ENCODE results near the gene FAM241A. TPM values are rescaled to one million over a fixed set of nuclear protein-coding genes. Genes with fewer than 3 reads are reported as not detected.
A peak's percentile ranks its signal among the peaks of the same experiment; 100 is the strongest.
"Not testable (repeated sequence)": the region's sequence is repeated elsewhere in the genome, so short reads cannot be mapped to it uniquely, and the experiment has no call there.

Gene FAM241A
- polyA plus RNA-seq, 4 donors: 1.4 to 2.8 (median 1.9) TPM

DNA sequence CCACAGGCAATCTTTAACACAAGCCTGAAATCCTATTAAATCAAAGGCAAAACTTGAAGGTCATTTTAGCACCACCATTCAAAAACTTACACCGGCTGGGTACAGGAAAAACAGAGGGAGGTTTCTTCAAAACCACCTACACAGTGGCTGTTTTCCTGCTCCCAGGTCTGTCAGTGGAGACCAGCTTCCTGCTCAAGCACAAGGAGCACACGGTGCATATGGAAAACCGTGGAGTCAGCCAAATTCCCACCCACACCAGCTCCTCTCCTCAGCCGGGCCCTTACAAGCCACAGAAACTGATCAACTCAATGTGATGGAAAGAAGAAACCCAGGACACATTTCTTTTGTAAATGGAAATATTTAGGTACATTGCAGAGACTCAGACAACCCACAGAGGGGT is 14.3 kb upstream of the FAM241A start:
- no peak for DNase-seq (ENCODE audit: low read depth in 4 of 4, low spot score in 3 of 4)

DNA sequence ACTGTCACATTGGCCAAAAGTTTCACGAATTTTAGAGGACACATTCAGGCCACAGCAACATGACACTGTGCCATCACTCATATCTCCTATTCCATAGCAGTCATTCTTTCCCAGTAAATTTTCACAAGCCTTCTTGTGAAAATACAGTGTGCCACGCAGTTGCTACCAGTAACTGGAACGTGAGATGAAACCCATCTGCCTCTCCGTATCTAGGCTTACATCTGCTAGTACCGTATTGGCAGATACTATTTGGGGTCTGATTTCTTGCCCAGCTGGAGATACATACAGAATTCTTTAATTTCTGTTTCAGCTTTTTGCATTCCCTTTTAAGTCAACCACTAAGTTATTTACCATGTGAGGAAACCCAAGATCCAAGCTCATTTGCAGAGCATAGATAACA is 8.7 kb upstream of the FAM241A start:
- DNase-seq (ENCODE audit: low read depth in 4 of 4, low spot score in 3 of 4): no peak

DNA sequence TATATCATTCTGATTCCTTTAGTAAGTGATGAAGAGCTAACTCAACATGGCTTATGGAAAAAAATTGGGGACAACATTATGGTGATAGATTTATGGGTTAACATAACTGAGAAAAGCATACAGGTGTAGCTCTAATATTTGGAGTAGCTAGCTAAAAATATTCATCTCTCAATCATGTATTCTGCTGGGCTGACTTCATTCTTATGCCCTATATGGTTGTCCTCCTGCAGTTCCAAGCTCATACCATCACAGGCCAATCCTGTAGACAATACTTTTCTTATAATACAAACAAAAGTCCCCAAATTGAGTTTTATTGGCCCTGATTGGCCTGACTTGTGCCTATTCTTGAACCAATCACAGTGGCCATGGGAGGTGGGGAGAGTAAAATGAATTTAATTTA is 6.7 kb upstream of the FAM241A start:
- no peak for DNase-seq (ENCODE audit: low read depth in 4 of 4, low spot score in 3 of 4)

DNA sequence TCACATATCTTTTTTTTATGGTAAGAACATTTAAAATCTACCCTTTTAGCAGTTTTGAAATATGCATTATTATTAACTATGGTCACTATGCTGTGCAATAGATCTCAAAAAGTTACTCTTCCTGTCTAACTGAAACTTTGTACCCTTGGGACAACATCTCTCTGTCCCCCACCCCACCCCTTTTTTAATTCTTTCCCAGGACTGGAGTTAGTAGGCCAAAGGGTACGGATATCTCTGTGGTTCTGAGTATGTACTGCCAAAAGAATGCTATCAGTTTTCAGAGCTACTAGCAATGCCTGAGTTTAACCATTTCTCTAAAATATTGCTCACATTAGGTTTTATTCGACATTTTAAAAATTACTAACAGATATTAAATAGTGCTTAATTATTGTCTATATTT is 4.7 kb upstream of the FAM241A start:
- no peak for DNase-seq (ENCODE audit: low read depth in 4 of 4, low spot score in 3 of 4)

DNA sequence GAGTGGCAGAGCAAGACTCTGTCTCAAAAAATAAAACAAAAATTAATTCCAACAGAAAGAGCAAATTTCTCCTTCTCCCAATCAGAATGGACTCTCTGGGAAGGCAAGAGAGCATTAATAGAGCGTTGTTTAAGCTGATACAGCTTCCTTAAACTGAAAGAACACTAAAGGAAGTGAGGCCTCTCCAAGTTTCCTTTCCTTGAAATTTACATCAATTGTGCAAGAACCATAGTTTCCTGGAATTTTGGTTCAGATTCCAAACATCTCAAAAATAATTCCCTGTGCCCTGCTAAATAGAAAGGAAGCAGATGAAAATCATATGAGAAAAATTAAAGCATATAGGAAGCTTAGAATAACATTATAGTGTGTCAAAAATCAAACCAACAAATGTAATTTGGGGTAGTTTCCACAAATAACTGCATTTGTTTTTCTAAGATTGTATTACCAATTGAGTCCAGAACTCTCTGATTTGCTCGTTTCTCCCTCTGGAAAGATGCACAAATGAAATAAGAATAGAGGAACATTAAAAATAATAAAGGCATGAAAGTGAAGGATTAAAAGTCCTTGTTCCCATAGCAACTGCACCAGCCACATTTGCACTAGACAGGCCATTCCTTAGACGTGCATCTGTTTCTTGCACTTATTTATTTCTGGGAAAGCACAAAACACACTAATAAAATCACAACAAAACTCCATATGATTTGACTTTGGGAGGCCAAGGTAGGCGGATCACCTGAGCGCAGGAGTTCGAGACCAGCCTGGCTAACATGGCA is 3.7 kb upstream of the FAM241A start:
- DNase-seq (ENCODE audit: low read depth in 4 of 4, low spot score in 3 of 4): no peak

DNA sequence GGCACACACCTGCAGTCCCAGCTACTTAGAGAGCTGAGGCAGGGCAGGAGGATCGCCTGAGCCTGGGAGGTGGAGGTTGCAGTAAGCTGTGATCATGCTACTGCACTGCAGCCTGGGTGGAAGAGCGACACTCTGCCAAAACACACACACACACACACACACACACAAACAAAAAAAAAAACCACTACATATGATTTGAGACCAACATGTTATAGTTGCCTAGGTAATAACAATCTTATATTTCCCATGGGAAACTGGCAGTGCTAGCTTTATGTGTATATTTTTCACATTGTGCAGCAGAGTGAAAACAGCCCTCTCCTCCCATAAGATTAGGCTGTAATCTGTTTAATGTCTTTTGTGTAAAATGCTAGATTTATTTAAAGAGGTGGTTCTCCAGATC is 3.1 kb upstream of the FAM241A start:
- no peak for DNase-seq (ENCODE audit: low read depth in 4 of 4, low spot score in 3 of 4)

DNA sequence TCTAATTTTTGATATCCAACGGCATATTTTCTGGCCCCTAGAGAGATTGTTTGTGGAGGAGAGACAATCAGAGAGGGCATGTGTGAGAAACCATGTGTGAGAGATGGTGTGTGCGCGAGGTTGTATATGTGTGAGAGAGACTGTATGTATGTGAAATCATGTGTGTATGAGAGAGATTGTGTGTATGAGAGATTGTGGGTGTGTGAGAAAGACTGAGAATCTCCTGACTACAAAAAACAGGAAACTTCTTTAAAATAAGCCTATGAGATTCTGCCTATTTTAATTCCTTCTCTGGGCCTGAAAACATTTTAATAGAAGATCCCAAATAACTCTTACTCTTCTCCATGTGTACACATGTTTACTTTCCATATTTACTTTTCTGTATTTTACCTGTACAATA is 1.5 kb upstream of the FAM241A start:
- DNase-seq (ENCODE audit: low read depth in 4 of 4, low spot score in 3 of 4): no peak

DNA sequence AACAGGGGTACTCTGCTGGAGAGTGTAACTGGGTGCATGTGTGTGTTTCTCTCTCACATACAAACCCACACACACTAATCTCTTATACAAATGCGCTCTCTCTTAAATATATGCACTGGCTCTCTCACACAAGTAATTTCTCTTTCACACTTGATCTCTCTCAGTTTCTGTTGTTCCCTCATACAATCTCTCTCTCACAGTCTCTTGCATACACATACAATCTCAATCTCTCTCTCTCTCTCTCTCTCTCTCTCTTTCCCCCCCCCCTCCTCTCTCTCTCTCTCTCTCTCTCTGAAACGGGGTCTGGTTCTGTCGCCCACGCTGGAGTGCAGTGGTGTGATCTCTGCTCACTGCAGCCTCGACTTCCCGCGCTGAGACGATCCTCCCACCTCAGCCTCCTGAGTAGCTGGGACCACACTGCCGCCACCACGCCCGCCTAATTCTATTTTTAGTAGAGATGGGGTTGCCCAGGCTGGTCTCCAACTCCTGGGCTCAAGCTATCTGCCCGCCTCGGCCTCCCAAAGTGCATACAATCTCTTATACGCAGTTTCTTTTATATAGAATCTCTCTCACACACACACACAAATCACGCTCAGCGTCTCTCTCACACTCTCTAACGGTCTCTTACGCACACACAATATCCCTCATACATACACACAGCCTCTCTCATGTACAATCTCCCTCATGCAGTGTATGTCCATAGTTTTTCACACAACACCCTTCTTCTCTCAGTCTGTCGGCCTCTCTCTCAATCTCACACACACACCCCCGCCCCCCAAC is 518 bp upstream of the FAM241A start:
- DNase-seq (ENCODE audit: low read depth in 4 of 4, low spot score in 3 of 4): no peak

GRCh38 chr4:112145790-112146501 is 692 bp downstream of the FAM241A start:
- peak in 3 of 4 donors; percentile 3 to 26 (median 12) for DNase-seq (ENCODE audit: low read depth in 4 of 4, low spot score in 3 of 4)

DNA sequence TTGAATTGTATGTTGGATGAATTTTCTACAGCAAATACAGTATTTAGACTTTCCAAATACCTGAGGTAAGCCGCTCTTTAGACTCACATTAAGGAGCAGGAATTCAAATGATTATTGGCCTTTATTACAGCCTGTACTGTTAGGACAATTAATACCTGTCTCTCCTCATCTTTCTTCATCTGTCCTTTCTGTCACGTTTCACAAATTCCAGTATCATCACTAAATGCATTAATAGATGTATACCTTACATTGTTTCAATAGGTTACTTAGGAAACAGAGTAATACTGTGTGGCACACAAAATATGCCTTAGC is 1.2 kb downstream of the FAM241A start:
- no peak for DNase-seq (ENCODE audit: low read depth in 4 of 4, low spot score in 3 of 4)

- no peak for DNase-seq (ENCODE audit: low read depth in 4 of 4, low spot score in 3 of 4)
These were observed 2.4 kb downstream of the FAM241A start for GRCh38 chr4:112147697-112148096.

- DNase-seq (ENCODE audit: low read depth in 4 of 4, low spot score in 3 of 4): no peak
These were observed 5.7 kb downstream of the FAM241A start for GRCh38 chr4:112150920-112151319.

GRCh38 chr4:112152521-112152920 is 7.3 kb downstream of the FAM241A start:
- DNase-seq (ENCODE audit: low read depth in 4 of 4, low spot score in 3 of 4): no peak

DNA sequence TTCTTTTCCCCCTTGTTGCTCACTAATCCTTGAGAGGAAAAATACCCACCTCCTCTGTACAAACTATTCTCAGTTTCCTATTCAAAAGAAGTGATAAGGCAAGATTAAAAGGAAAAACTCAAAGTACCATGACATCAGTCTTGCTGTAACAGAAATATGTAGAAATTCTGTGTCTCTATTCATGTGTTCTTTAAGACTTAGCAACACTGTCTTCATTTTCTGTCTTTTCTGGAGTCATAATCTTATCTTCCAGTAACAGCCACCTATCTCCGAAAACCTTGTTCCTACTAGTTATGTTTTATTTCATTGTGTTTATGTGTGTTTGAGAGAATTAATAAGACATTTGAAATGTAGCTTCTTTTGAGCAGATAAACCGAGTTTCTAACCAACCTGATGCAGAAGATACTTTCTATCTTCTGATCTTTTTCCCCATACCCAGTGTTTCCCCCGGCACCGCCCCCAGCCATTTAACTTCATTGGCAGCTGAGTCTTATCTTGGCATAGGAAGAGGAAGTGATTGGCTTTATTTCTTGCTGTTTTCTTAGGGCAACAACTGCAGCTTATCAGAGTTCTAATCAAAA is 8.0 kb downstream of the FAM241A start:
- DNase-seq (ENCODE audit: low read depth in 4 of 4, low spot score in 3 of 4): no peak

GRCh38 chr4:112156112-112156511 is 10.9 kb downstream of the FAM241A start:
- DNase-seq (ENCODE audit: low read depth in 4 of 4, low spot score in 3 of 4): no peak

GRCh38 chr4:112156553-112156952 is 11.3 kb downstream of the FAM241A start:
- DNase-seq (ENCODE audit: low read depth in 4 of 4, low spot score in 3 of 4): no peak

DNA sequence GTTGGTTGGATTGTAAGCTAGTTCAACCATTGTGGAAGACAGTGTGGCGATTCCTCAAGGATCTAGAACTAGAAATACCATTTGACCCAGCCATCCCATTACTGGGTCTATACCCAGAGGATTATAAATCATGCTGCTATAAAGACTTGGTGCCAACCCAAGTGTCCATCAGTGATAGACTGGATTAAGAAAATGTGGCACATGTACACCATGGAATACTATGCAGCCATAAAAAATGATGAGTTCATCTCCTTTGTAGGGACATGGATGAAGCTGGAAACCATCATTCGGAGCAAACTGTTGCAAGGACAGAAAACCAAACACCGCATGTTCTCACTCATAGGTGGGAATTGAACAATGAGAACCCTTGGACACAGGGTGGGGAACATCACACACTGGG is 18.5 kb downstream of the FAM241A start:
- not testable (repeated sequence) for DNase-seq (ENCODE audit: low read depth in 4 of 4, low spot score in 3 of 4)

- DNase-seq (ENCODE audit: low read depth in 4 of 4, low spot score in 3 of 4): no peak
These were observed 22.5 kb downstream of the FAM241A start for GRCh38 chr4:112167794-112168193.

DNA sequence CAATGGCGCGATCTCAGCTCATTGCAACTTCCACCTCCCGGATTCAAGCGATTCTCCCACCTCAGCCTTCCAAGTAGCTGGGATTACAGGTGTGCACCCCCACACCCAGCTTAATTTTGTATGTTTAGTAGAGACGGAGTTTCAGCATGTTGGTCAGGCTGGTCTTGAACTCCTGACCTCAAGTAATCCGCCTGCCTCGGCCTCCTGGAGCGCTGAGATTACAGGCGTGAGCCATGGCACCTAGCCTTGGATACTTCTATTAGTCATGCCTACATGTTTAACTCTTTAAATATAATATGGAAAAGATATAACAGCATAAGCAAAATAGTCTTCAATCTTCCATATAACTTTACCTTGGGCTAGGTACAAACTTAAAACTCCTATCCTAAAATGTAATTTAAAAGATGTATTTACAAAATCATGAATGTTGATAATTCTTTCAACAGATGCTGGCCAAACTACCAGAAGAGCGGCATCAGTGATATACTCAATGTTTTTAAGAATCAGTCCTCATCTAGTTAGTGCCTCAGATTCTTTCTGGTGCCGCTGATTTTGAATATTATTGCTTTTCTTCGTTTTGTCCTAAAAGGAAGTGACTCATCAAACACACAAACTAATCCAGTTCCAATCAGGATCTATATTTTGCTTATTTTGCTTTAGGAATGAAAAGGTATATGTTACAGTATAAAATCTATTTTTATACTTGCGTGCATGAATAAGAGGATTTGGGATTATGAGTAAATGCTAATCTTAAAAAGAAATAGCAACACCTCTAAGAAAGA is 23.7 kb downstream of the FAM241A start:
- no peak for DNase-seq (ENCODE audit: low read depth in 4 of 4, low spot score in 3 of 4)

DNA sequence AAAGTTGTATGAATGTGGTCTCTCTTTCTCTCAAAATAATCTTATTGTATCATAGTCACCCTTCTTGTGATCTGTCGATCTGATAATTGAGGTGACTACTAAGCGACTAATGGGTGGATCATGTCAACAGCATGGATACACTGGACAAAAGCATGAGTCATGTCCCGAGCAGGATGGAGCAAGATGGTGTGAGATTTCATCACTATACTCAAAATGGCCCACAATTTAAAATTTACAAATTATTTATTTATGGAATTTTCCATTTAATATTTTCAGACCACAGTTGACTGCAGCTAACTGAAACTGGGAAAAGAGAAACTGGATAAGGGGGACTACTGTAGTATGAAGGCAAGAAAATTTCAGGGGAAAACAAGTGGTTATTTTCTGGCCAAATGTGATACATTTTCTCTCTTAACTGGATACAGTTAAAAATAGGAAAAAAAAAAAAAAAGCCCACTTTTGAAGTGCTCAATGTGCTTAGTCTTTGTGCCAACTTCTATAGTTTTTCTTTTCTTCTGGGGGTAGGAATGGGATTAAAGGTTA is 25.3 kb downstream of the FAM241A start:
- no peak for DNase-seq (ENCODE audit: low read depth in 4 of 4, low spot score in 3 of 4)
